Psoas muscle (tissue), 8 donors: ENCODE data around the gene MAGI2. TPM values are rescaled to one million over a fixed set of nuclear protein-coding genes. Genes with fewer than 3 reads are reported as not detected.

Experiments used
- ATAC-seq, 4 donors: fragments of 200-7000 bp; cut with Tn5 transposase; one replicate each; pipeline ENCODE4 v1.9.1; 2020; ENCODE audit warnings: moderate library complexity in 3 of 4, mild to moderate bottlenecking in 2 of 4
- DNase-seq, 2 donors: peaks; one replicate each; pipeline ENCODE4 v3.0.0-alpha.2; 2020
- H3K27ac ChIP-seq: fragments of 200-600 bp; one replicate; pipeline ENCODE4 v1.8.0; 2022
- H3K27me3 ChIP-seq, 3 donors: fragments of 200-600 bp in 1 of 3; one replicate each; pipeline versions ENCODE4 v1.6.1 to v1.8.0; 2013 to 2022; ENCODE audit warnings: low read length in 2 of 3, mild to moderate bottlenecking in 2 of 3, moderate library complexity in 1 of 3; ENCODE audit not compliant: insufficient read depth in 3 of 3
- H3K36me3 ChIP-seq, 2 donors: fragments of 200-600 bp in 1 of 2; one replicate each; pipeline versions ENCODE4 v1.6.1 to v1.8.0; 2013 to 2022; ENCODE audit warnings: low read depth in 1 of 2, mild to moderate bottlenecking in 1 of 2, moderate library complexity in 1 of 2; ENCODE audit not compliant: insufficient read depth in 1 of 2
- H3K4me1 ChIP-seq: fragments of 200-600 bp; one replicate; pipeline ENCODE4 v1.8.0; 2022
- H3K4me3 ChIP-seq: fragments of 200-600 bp; one replicate; pipeline ENCODE4 v1.8.0; 2022; ENCODE audit warnings: mild to moderate bottlenecking
- H3K9me3 ChIP-seq: fragments of 200-600 bp; one replicate; pipeline ENCODE4 v1.8.0; 2022
- CTCF ChIP-seq: fragments of 200-600 bp; IDR thresholded peaks from one replicate; pipeline ENCODE4 v1.8.0; 2022; ENCODE audit warnings: antibody characterized with exemption
- WGBS, 3 donors: extraction: QIAGEN DNeasy Blood & Tissue Kit; methylation state at CpG; one replicate each; pipeline versions ENCODE4 v1.1.6 to v1.1.7; 2013; 5-methylcytosine and 5-hydroxymethylcytosine counted together
- intact Hi-C, 2 donors: fragments of 100-400 bp; cut with DNase I; formaldehyde crosslinking; loops; one replicate each; pipeline versions ENCODE4 v1.11.0 to v1.14.2; 2022
- polyA plus RNA-seq, 3 donors: library from polyadenylated mRNA; stranded (reverse); fragments of 200-250 nt; gene quantifications; one replicate each; pipeline ENCODE4 v1.2.3, GENCODE V29; 2013
- total RNA-seq, 4 donors: library from RNA; stranded (reverse); fragmentation: NEBNext Ultra II Directional in 2 of 4; extraction: Animal tissue kit (Norgen Biotek cat#: 25700) in 2 of 4; gene quantifications; one replicate each; pipeline versions ENCODE4 v1.2.1 to v1.2.4, GENCODE V29; 2021 to 2023
- donor health status: healthy with polysubstance abuse.
- donor health status: DM: no; HTN: no; CAD: no; lungs with moderate emphysema.
- donor health status: Bipolar disorder and iron deficiency.
- donor health status: healthy.
- donor health status: DM: yes; HTN: yes; CAD: no.
- donor health status: DM: no; HTN: no; CAD: no.
- donor health status: DM: no; HTN: no; CAD: no.
- donor health status: DM: yes; HTN: yes; CAD: no.

The MAGI2 gene
- total and polyA plus RNA-seq, 7 donors, result 0.46 to 2.5 (median 1.4) TPM

GRCh38 chr7:79461660-79462059 lies 8.2 kb upstream of the MAGI2 start:
- no peak overlapping the region for H3K4me3 ChIP-seq
- no peak for TF ChIP-seq CTCF
- H3K36me3 ChIP-seq, result no peaks in the 10 kb centered on the region
- intact Hi-C loops, result no loop called here
- no peak overlapping the region for H3K27ac ChIP-seq
- H3K4me1 ChIP-seq, result peaks cover 5% of the 10 kb centered on the region
- DNase-seq (no peak), ATAC-seq (peak; percentile 63 to 91 (median 79))
- H3K27me3 ChIP-seq, result no peaks in the 10 kb centered on the region
- 38 to 76% (median 43%) methylated on average over 1 of the region's 1 CpG for WGBS, 3 donors
- no peaks in the 10 kb centered on the region for H3K9me3 ChIP-seq

- Histone ChIP-seq H3K36me3 (no peaks in the 10 kb centered on the region), H3K4me1 (peaks cover 5% of the 10 kb centered on the region), H3K9me3 (no peaks in the 10 kb centered on the region), H3K27me3 (no peaks in the 10 kb centered on the region), H3K27ac (no peak overlapping the region), H3K4me3 (no peak overlapping the region)
- intact Hi-C loops, result no loop called here
- 73 to 88% (median 81%) methylated on average over 3 of the region's 3 CpGs for WGBS, 3 donors
- no peak for TF ChIP-seq CTCF
- DNase-seq, result no peak
- ATAC-seq, result no peak
These were observed 5.9 kb upstream of the MAGI2 start for GRCh38 chr7:79459381-79459780.

GRCh38 chr7:79458796-79459195 lies 5.3 kb upstream of the MAGI2 start:
- peaks cover 5% of the 10 kb centered on the region for H3K4me1 ChIP-seq
- intact Hi-C loops, result no loop called here
- no peaks in the 10 kb centered on the region for H3K9me3 ChIP-seq
- DNase-seq, result no peak
- ATAC-seq, result no peak
- H3K27ac ChIP-seq, result no peak overlapping the region
- no peaks in the 10 kb centered on the region for H3K36me3 ChIP-seq
- no peak for TF ChIP-seq CTCF
- no peaks in the 10 kb centered on the region for H3K27me3 ChIP-seq
- no peak overlapping the region for H3K4me3 ChIP-seq

- intact Hi-C loops, result no loop called here
- DNase-seq (no peak), ATAC-seq (no peak)
- Histone ChIP-seq H3K27me3 (peaks cover 0 to 10% (median 0%) of the 10 kb centered on the region in 3 donors), H3K9me3 (no peaks in the 10 kb centered on the region), H3K4me3 (peak overlapping the region; percentile 70), H3K36me3 (no peaks in the 10 kb centered on the region), H3K27ac (peak overlapping the region; percentile 75), H3K4me1 (no peaks in the 10 kb centered on the region)
- WGBS, 3 donors, result 64 to 81% (median 65%) methylated on average over 5 of the region's 5 CpGs
- TF ChIP-seq CTCF, result no peak
These were observed 1.8 kb upstream of the MAGI2 start for GRCh38 chr7:79455173-79455790.
